Measurements from ENCODE around the gene LYRM7.
"Not testable (repeated sequence)": the region's sequence is repeated elsewhere in the genome, so short reads cannot be mapped to it uniquely, and the experiment has no call there.

Gene LYRM7

DNA sequence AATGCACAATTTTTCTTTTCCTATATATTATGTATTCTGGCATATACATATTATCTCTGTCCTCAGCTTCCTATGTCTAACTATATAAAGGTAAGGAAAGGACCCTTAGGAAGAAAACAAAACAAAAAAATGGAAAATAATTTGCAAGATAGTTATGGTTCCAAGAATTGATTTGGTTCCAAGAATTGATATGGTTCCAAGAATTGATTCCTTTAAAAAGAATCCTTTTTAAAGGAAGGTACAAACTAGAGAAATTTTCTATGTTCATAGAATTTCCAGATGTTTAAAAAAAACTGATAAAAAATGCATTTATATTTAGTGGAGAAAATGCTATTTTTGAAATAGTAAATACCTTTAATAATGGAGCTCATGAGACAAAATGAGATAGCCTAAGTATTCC, 12.1 kb downstream of the LYRM7 start:
- no peak for DNase-seq (ENCODE audit: low read depth)
- no peak overlapping the region for H3K4me3 ChIP-seq (replicated peaks; ENCODE audit: low read depth, low read length)
- TF ChIP-seq, protein P1, sequence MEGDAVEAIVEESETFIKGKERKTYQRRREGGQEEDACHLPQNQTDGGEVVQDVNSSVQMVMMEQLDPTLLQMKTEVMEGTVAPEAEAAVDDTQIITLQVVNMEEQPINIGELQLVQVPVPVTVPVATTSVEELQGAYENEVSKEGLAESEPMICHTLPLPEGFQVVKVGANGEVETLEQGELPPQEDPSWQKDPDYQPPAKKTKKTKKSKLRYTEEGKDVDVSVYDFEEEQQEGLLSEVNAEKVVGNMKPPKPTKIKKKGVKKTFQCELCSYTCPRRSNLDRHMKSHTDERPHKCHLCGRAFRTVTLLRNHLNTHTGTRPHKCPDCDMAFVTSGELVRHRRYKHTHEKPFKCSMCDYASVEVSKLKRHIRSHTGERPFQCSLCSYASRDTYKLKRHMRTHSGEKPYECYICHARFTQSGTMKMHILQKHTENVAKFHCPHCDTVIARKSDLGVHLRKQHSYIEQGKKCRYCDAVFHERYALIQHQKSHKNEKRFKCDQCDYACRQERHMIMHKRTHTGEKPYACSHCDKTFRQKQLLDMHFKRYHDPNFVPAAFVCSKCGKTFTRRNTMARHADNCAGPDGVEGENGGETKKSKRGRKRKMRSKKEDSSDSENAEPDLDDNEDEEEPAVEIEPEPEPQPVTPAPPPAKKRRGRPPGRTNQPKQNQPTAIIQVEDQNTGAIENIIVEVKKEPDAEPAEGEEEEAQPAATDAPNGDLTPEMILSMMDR (IDR thresholded peaks at IDR 0.05; ENCODE audit: low read length, missing control alignments): no peak

DNA sequence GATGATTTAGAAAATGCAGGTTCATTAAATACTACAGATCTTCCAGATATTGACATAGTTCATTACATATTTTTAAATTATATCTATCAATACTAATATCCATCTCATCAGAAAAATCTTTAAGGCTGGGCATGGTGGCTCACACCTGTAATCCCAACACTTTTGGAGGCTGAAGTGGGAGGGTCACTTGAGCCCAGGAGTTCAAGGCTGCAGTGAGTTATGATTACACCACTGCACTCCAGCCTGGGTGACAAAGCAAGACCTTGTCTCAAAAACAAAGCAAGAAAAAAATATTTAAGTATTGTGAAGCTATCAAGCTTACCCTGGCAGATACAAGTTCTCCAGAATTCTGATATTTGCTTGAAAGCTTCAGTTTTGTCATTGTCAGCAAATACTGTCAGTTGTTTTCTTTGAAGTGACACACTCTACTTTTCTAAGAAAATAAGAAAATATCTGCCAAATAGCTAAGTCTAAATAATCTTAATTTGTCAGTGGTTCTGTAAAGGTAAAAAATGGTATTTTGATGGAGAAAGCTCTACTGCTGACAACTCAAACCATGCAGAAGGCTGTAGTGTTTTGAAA, 14.9 kb downstream of the LYRM7 start:
- no peak for DNase-seq (ENCODE audit: low read depth)
- H3K4me3 ChIP-seq (replicated peaks; ENCODE audit: low read depth, low read length): no peak overlapping the region
- TF ChIP-seq, protein P1 (IDR thresholded peaks at IDR 0.05; ENCODE audit: low read length, missing control alignments): no peak

DNA sequence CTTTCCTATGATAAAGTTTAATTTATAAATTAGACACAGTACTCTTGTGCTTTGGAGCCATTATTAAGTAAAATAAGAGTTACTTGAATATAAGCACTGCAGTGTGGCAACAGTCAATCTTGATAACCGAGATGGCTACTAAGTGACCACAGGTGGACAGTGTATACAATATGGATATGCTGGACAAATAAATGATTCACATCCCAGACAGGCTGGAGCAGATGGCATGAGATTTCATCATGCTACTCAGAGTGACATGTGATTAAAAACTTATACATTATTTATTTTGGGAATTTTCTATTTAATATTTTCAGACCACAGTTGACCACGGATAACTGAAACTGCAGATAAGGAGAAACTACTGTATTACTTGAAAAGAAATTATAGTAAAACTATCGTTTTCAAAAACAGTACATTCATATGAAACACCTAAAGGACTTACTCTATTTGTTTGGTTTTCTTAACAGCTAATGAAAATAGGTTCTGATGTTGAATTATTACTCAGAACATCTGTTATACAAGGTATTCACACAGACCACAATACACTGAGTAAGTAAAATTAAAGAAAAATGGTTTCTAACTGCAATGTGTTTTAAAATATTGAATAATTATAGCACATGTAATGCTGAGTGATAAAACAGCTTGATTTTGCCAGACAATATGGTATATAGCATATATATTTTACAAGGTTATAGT, 16.0 kb downstream of the LYRM7 start:
- TF ChIP-seq, protein P1 (IDR thresholded peaks at IDR 0.05; ENCODE audit: low read length, missing control alignments): no peak
- DNase-seq (ENCODE audit: low read depth): no peak

DNA sequence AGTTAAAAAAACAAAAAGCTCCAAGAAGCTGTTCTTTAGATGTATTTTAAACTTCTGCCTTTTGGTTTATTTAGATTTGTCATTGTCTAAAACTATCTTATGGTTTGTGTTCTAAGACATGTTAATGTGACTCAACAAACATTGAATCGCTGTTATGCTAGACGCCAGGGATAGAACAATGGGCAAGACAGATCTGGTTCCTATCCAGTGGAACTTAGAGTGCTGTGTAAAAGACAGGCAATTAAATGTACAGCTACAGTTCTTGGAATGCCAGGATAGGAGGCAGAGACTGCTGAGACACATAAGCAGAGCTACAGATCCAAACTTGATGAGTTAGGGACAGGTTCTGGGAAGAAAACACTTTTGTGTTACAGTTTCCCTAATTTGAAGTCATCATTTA, 22.4 kb downstream of the LYRM7 start:
- no peak overlapping the region for H3K4me3 ChIP-seq (replicated peaks; ENCODE audit: low read depth, low read length)
- peak; percentile 73 for DNase-seq (ENCODE audit: low read depth)
- TF ChIP-seq, protein P1 (IDR thresholded peaks at IDR 0.05; ENCODE audit: low read length, missing control alignments): no peak

More for the DNA sequence above, 16.0 kb downstream of the LYRM7 start:
- H3K4me3 ChIP-seq (replicated peaks; ENCODE audit: low read depth, low read length): no peak overlapping the region

DNA sequence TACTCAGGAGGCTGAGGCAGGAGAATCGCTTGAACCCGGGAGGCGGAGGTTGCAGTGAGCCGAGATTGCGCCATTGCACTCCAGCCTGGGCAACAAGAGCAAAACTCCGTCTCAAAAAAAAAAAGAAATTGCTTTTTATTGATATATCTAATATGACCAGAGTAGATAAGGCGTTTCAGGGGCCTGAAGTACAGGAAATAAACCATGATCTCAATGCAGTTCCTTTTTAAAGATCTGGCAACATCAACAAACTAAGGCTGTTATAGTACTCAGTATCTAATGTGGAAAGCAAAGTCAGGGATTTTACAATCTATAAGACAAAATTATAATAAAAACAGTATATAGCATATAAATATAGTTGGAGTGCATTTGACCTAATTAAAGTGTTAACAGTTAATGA, 23.2 kb downstream of the LYRM7 start:
- DNase-seq (ENCODE audit: low read depth); H3K4me3 ChIP-seq (replicated peaks; ENCODE audit: low read depth, low read length): not testable (repeated sequence)

DNA sequence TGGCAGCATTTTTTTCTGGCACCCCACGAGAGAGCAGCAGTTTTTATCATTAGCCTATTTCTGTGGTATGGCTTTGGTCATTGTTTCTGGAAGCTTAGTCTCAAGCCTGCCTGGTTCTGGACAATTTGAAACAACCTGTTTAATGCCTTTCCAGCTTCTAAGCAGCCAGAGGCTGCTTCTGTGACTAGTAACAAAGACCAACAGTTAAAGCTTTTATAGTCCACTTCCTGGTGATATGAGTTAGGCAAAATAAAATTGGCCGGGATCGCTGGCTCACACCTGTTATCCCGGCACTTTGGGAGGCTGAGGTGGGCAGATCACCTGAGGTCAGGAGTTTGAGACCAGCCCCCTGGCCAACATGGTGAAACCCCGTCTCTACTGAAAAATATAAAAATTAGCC, 24.0 kb downstream of the LYRM7 start:
- DNase-seq (ENCODE audit: low read depth): no peak
- H3K4me3 ChIP-seq (replicated peaks; ENCODE audit: low read depth, low read length): no peak overlapping the region
- TF ChIP-seq, protein P1 (IDR thresholded peaks at IDR 0.05; ENCODE audit: low read length, missing control alignments): no peak

DNA sequence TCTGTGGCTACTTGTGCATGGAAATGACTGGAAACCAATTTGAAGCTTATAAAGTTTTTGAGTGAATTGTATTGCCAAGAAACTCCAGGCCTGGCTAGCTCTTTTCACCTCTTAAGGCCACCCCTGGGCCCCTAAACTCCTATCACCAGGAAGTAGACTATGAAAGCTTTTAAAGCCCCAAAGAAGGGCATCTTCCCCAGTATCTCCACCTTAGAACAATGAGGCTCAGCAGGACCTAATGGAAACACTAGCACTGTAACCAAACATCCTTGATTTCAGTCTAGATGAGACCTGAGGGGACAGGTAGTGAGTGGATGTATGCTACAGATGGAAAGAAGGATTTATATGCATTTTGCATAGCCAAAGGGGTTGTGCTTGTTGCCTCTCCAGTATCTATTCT, 25.0 kb downstream of the LYRM7 start:
- TF ChIP-seq, protein P1 (IDR thresholded peaks at IDR 0.05; ENCODE audit: low read length, missing control alignments): no peak
- H3K4me3 ChIP-seq (replicated peaks; ENCODE audit: low read depth, low read length): no peak overlapping the region
- no peak for DNase-seq (ENCODE audit: low read depth)
